Esophagus squamous epithelium (tissue), 4 donors: ENCODE measurements around the gene POLR3GL.

ENCODE experiments used
- CTCF ChIP-seq, 6 experiments: fragments of 450-650 bp in 4 of 6; fragments of 200-600 bp in 2 of 6; sonication (generic) in 2 of 6; IDR thresholded peaks; one replicate each; pipeline ENCODE4 v1.5.1; 2016 to 2019; ENCODE audit warnings: antibody characterized with exemption in 6 of 6, mild to moderate bottlenecking in 4 of 6, moderate library complexity in 4 of 6
- POLR2A ChIP-seq, 4 donors: fragments of 450-650 bp; IDR thresholded peaks; one replicate each; pipeline ENCODE4 v1.6.1; 2017; ENCODE audit warnings: antibody characterized with exemption in 4 of 4, mild to moderate bottlenecking in 4 of 4, moderate library complexity in 3 of 4

- TF ChIP-seq CTCF (IDR thresholded peaks at IDR 0.05): no peak
- peak in 3 of 4 donors; percentile 87 to 98 (median 92) for TF ChIP-seq POLR2A (IDR thresholded peaks at IDR 0.05)
These were observed at the start of gene POLR3GL, which contains the start of gene ANKRD34A for GRCh38 chr1:145964328-145965118.
